HCT116 (cell line): Measurements from ENCODE around the gene HIGD1C. TPM values are rescaled to one million over a fixed set of nuclear protein-coding genes. Genes with fewer than 3 reads are reported as not detected.

Experiments
- ATAC-seq: fragments of 200-7000 bp; cut with Tn5 transposase; 2 replicates; pipeline ENCODE4 v1.9.1; 2020; ENCODE audit warnings: mild to moderate bottlenecking, moderate library complexity
- BruUV-seq: library from RNA; stranded (reverse); fragments of 400-500 nt; replicated peaks from 2 replicates; lab custom pipeline; 2021; lab: Mats Ljungman, UMichigan
- CTCF ChIA-PET: fragments of 300-600 bp; sonication (Branson Sonifier 250); formaldehyde crosslinking; loops from one replicate; lab custom pipeline; 2021; ENCODE audit warnings: antibody characterized with exemption; lab: Charles Lee
- POLR2A ChIA-PET: fragments of 300-600, 350-600 bp; sonication (Branson Sonifier 250); formaldehyde crosslinking; loops from one replicate; lab custom pipeline; 2021; ENCODE audit warnings: antibody characterized with exemption; lab: Charles Lee
- RAD21 ChIA-PET, 2 experiments: fragments of 300-600 bp; sonication (Branson Sonifier 250); formaldehyde crosslinking; loops; one replicate each; lab custom pipeline; 2023; ENCODE audit warnings: low total read pairs in 2 of 2; ENCODE audit not compliant: uncharacterized antibody in 2 of 2, unreplicated experiment in 2 of 2, low non-redundant PET in 1 of 2; lab: Charles Lee
- DNase-seq: peaks from one replicate; pipeline ENCODE4 v3.0.0-alpha.2; 2010; ENCODE audit warnings: low read depth, low spot score
- H2AFZ ChIP-seq: fragments of 200-600 bp; shearing (Covaris generic), sonication (generic); 2 replicates; pipeline ENCODE4 v1.6.1; 2017; ENCODE audit warnings: low read depth, mixed run types, mixed read lengths, antibody characterized with exemption, low read length; ENCODE audit not compliant: poor library complexity, severe bottlenecking
- H3K27ac ChIP-seq: 2 replicates; pipeline ENCODE4 v1.5.1; 2012; ENCODE audit warnings: low read depth, low read length
- H3K27me3 ChIP-seq: fragments of 200-600 bp; sonication (generic); 2 replicates; pipeline ENCODE4 v1.6.1; 2016; ENCODE audit warnings: mixed run types, low read length, mixed read lengths; ENCODE audit not compliant: insufficient read depth
- H3K36me3 ChIP-seq, 2 experiments: fragments of 200-500 bp in 1 of 2; fragments of 200-600 bp in 1 of 2; sonication (Bioruptor generic) in 1 of 2; sonication (generic) in 1 of 2; 2 replicates each; pipeline versions ENCODE4 v1.5.1 to v1.6.1; 2014 to 2016; ENCODE audit warnings: low read length in 2 of 2, inconsistent platforms in 1 of 2, mixed read lengths in 1 of 2, mixed run types in 1 of 2; ENCODE audit not compliant: insufficient read depth in 2 of 2, control insufficient read depth in 1 of 2
- H3K4me1 ChIP-seq, 2 experiments: fragments of 200-600 bp in 1 of 2; sonication (generic) in 1 of 2; 2 replicates each; pipeline versions ENCODE4 v1.5.1 to v1.6.1; 2012 to 2017; ENCODE audit warnings: low read length in 2 of 2, inconsistent platforms in 1 of 2, mild to moderate bottlenecking in 1 of 2, mixed read lengths in 1 of 2, mixed run types in 1 of 2, moderate library complexity in 1 of 2; ENCODE audit not compliant: insufficient read depth in 2 of 2, control insufficient read depth in 1 of 2
- H3K4me2 ChIP-seq: fragments of 200-600 bp; sonication (generic); 2 replicates; pipeline ENCODE4 v1.6.1; 2017; ENCODE audit warnings: mixed run types, low read length, mixed read lengths
- H3K4me3 ChIP-seq, 2 experiments: fragments of 200-600 bp in 1 of 2; sonication (generic) in 1 of 2; replicated peaks in 1 of 2; 2 replicates each; pipeline ENCODE4 v1.5.1; 2011 to 2016; ENCODE audit warnings: low read length in 2 of 2, control low read depth in 1 of 2, low read depth in 1 of 2, mild to moderate bottlenecking in 1 of 2, mixed read lengths in 1 of 2, mixed run types in 1 of 2
- H3K79me2 ChIP-seq: fragments of 200-600 bp; sonication (generic); 2 replicates; pipeline ENCODE4 v1.6.1; 2017; ENCODE audit warnings: mild to moderate bottlenecking, mixed run types, low read length, moderate library complexity, mixed read lengths; ENCODE audit not compliant: insufficient read depth
- H3K9ac ChIP-seq: fragments of 200-600 bp; sonication (generic); 2 replicates; pipeline ENCODE4 v1.6.1; 2016; ENCODE audit warnings: low read length, mixed read lengths
- H3K9me2 ChIP-seq: fragments of 200-600 bp; sonication (generic), shearing (Covaris generic); 2 replicates; pipeline ENCODE4 v1.6.1; 2017; ENCODE audit warnings: mixed run types, mild to moderate bottlenecking, moderate library complexity; ENCODE audit not compliant: insufficient read depth
- H3K9me3 ChIP-seq, 2 experiments: fragments of 200-500 bp in 1 of 2; fragments of 200-600 bp in 1 of 2; sonication (Bioruptor generic) in 1 of 2; sonication (generic) in 1 of 2; 2 replicates each; pipeline ENCODE4 v1.6.1; 2014 to 2017; ENCODE audit warnings: low read length in 2 of 2, mixed read lengths in 2 of 2, inconsistent platforms in 1 of 2, low read depth in 1 of 2, mild to moderate bottlenecking in 1 of 2, mixed run types in 1 of 2, moderate library complexity in 1 of 2; ENCODE audit not compliant: control insufficient read depth in 1 of 2, insufficient read depth in 1 of 2
- H4K20me1 ChIP-seq: fragments of 200-600 bp; sonication (generic), shearing (Covaris generic); 2 replicates; pipeline ENCODE4 v1.6.1; 2017; ENCODE audit warnings: mixed run types, mild to moderate bottlenecking, moderate library complexity; ENCODE audit not compliant: insufficient read depth
- CBX3 ChIP-seq: IDR thresholded peaks from 2 replicates; pipeline ENCODE4 v1.6.1; 2012; ENCODE audit warnings: low read depth
- CEBPB ChIP-seq: IDR thresholded peaks from 2 replicates; pipeline ENCODE4 v1.6.1; 2012; ENCODE audit warnings: low read depth
- EGR1 ChIP-seq: IDR thresholded peaks from 2 replicates; pipeline ENCODE4 v1.6.1; 2012; ENCODE audit warnings: low read depth
- ELF1 ChIP-seq: IDR thresholded peaks from 2 replicates; pipeline ENCODE4 v1.6.1; 2012; ENCODE audit warnings: low read depth, borderline replicate concordance
- EZH2 ChIP-seq: fragments of 200-600 bp; sonication (generic); IDR thresholded peaks from 2 replicates; pipeline ENCODE4 v1.6.1; 2017; ENCODE audit warnings: antibody characterized with exemption, mixed run types
- FOSL1 ChIP-seq: IDR thresholded peaks from 2 replicates; pipeline ENCODE4 v1.6.1; 2012; ENCODE audit warnings: low read depth
- JUND ChIP-seq: IDR thresholded peaks from 2 replicates; pipeline ENCODE4 v1.6.1; 2012
- POLR2A ChIP-seq: IDR thresholded peaks from 2 replicates; pipeline ENCODE4 v1.7.0; 2011; ENCODE audit warnings: borderline replicate concordance; ENCODE audit not compliant: insufficient read depth, insufficient read length; ENCODE audit errors: extremely low read depth
- RAD21 ChIP-seq: IDR thresholded peaks from 2 replicates; pipeline ENCODE4 v1.6.1; 2012; ENCODE audit warnings: low read depth, mild to moderate bottlenecking
- SIN3A ChIP-seq: IDR thresholded peaks from 2 replicates; pipeline ENCODE4 v1.6.1; 2012; ENCODE audit warnings: low read depth
- SP1 ChIP-seq: IDR thresholded peaks from 2 replicates; pipeline ENCODE4 v1.6.1; 2012; ENCODE audit warnings: low read depth
- SRF ChIP-seq: IDR thresholded peaks from 2 replicates; pipeline ENCODE4 v1.6.1; 2012; ENCODE audit warnings: low read depth
- YY1 ChIP-seq: IDR thresholded peaks from 2 replicates; pipeline ENCODE4 v1.6.1; 2011; ENCODE audit warnings: low read length, low read depth, moderate library complexity, mild to moderate bottlenecking; ENCODE audit not compliant: insufficient replicate concordance; ENCODE audit errors: extremely low read depth
- ZFX ChIP-seq: fragments of 450-650 bp; IDR thresholded peaks from 2 replicates; pipeline ENCODE4 v1.6.1; 2017
- ZNF274 ChIP-seq: fragments of 200-500 bp; sonication (Bioruptor generic); IDR thresholded peaks from 2 replicates; pipeline ENCODE4 v1.6.1; 2014; ENCODE audit warnings: mild to moderate bottlenecking, low read depth, low read length, inconsistent platforms
- intact Hi-C: fragments of 100-400 bp; cut with micrococcal nuclease; formaldehyde crosslinking; loops from 2 replicates; pipeline ENCODE4 v1.10.0; 2022
- total RNA-seq: library from RNA; stranded (reverse); gene quantifications from one replicate; pipeline ENCODE4 v1.2.1, GENCODE V29; 2021; ENCODE audit not compliant: unreplicated experiment
- TF ChIP-seq, protein P1 (sequence below): IDR thresholded peaks from 2 replicates; pipeline ENCODE4 v1.6.1; 2012
- TF ChIP-seq, protein P2 (sequence below): IDR thresholded peaks from 2 replicates; pipeline ENCODE4 v1.6.1; 2012
- TF ChIP-seq, protein P3 (sequence below): IDR thresholded peaks from 2 replicates; pipeline ENCODE4 v1.6.1; 2011; ENCODE audit warnings: mild to moderate bottlenecking, low read length, moderate library complexity; ENCODE audit not compliant: insufficient replicate concordance; ENCODE audit errors: extremely low read depth

The HIGD1C gene
- total RNA-seq, 1 experiment from 2014 or later = not detected

DNA sequence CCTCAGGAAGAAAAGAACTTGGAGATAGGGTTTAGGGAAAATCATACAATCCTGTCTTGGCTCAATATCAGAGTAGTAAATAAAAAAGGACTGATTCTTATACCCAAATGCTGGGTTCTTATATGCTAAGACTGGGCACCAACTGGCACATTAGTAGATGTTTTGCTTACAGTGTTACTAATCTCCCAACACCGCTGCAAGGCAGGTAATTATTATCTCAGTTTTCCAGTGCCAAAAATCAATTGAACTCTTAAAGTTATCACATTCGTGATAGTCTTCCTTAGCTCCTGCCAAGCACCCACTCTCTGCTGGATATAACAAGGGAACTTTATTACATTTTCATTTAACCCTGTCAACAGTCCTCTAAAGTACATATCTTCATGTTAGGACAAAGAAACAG, 25.0 kb upstream of the HIGD1C start:
- peaks cover 18 to 21% of the 10 kb centered on the region in 2 experiments; a peak in 3 of 4 replicates for H3K4me1 ChIP-seq
- CTCF ChIA-PET = no interaction called here
- no peaks in the 10 kb centered on the region for H3K9me3 ChIP-seq
- ATAC-seq (no peak), DNase-seq (no peak)
- no TSS peak for BruUV-seq
- no peaks in the 10 kb centered on the region for H3K36me3 ChIP-seq
- no peak overlapping the region for H3K9ac ChIP-seq
- H2AFZ ChIP-seq = no peak overlapping the region
- no peak overlapping the region for H3K4me3 ChIP-seq
- TF ChIP-seq RAD21 = no peak
- TF ChIP-seq CBX3 = no peak
- TF ChIP-seq SRF = no peak
- no peak for TF ChIP-seq ZFX
- no peak for TF ChIP-seq EGR1
- TF ChIP-seq SP1 = no peak
- no peak for TF ChIP-seq SIN3A
- TF ChIP-seq, protein P1, sequence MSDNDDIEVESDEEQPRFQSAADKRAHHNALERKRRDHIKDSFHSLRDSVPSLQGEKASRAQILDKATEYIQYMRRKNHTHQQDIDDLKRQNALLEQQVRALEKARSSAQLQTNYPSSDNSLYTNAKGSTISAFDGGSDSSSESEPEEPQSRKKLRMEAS = no peak
- no peak for TF ChIP-seq EZH2
- TF ChIP-seq POLR2A = no peak
- POLR2A ChIA-PET = no interaction called here
- RAD21 ChIA-PET = no interaction called here
- intact Hi-C loops = no loop called here
- H3K9me2 ChIP-seq = no peaks in the 10 kb centered on the region
- H3K79me2 ChIP-seq = no peaks in the 10 kb centered on the region
- H3K27ac ChIP-seq = no peak overlapping the region
- no peaks in the 10 kb centered on the region for H3K27me3 ChIP-seq
- H4K20me1 ChIP-seq = no peaks in the 10 kb centered on the region
- H3K4me2 ChIP-seq = no peak overlapping the region

DNA sequence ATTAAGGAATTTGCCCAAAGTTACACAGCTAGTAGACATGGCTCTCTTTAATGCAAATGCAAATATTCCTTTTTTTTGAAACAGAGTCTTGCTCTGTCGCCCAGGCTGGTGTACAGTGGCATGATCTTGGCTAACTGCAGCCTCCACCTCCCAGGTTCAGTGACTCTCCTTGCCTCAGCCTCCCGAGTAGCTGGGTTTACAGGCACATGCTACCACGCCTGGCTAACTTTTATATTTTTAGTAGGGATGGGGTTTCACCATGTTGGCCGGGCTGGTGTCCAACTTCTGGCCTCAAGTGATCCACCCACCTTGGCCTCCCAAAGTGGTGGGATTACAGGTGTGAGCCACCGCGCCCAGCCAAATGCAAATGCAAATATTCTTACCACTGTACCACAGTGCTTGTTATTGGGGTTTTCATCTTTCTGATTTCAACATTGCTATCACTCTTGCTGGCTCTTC, 24.5 kb upstream of the HIGD1C start:
- H3K79me2 ChIP-seq = no peaks in the 10 kb centered on the region
- ChIA-PET POLR2A (no interaction called here), RAD21 (no interaction called here), CTCF (no interaction called here)
- H3K36me3 ChIP-seq = no peaks in the 10 kb centered on the region
- H3K9ac ChIP-seq = no peak overlapping the region
- H3K4me1 ChIP-seq = peaks cover 18 to 21% of the 10 kb centered on the region in 2 experiments; a peak in 3 of 4 replicates
- H3K9me3 ChIP-seq = no peaks in the 10 kb centered on the region
- intact Hi-C loops = no loop called here
- DNase-seq (no peak), ATAC-seq (no peak)
- H4K20me1 ChIP-seq = no peaks in the 10 kb centered on the region
- H2AFZ ChIP-seq = no peak overlapping the region
- no peak overlapping the region for H3K27ac ChIP-seq
- BruUV-seq = no TSS peak
- H3K27me3 ChIP-seq = no peaks in the 10 kb centered on the region
- H3K4me2 ChIP-seq = no peak overlapping the region
- H3K4me3 ChIP-seq = no peak overlapping the region
- no peaks in the 10 kb centered on the region for H3K9me2 ChIP-seq
- no peak for TF ChIP-seq JUND
- no peak for TF ChIP-seq SP1
- no peak for TF ChIP-seq ELF1
- TF ChIP-seq FOSL1 = no peak
- TF ChIP-seq, protein P2, sequence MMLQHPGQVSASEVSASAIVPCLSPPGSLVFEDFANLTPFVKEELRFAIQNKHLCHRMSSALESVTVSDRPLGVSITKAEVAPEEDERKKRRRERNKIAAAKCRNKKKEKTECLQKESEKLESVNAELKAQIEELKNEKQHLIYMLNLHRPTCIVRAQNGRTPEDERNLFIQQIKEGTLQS = no peak
- TF ChIP-seq, protein P3, sequence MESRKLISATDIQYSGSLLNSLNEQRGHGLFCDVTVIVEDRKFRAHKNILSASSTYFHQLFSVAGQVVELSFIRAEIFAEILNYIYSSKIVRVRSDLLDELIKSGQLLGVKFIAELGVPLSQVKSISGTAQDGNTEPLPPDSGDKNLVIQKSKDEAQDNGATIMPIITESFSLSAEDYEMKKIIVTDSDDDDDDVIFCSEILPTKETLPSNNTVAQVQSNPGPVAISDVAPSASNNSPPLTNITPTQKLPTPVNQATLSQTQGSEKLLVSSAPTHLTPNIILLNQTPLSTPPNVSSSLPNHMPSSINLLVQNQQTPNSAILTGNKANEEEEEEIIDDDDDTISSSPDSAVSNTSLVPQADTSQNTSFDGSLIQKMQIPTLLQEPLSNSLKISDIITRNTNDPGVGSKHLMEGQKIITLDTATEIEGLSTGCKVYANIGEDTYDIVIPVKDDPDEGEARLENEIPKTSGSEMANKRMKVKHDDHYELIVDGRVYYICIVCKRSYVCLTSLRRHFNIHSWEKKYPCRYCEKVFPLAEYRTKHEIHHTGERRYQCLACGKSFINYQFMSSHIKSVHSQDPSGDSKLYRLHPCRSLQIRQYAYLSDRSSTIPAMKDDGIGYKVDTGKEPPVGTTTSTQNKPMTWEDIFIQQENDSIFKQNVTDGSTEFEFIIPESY = no peak
- TF ChIP-seq, protein P1 = no peak
- TF ChIP-seq EZH2 = no peak
- no peak for TF ChIP-seq ZNF274
- no peak for TF ChIP-seq CBX3
- no peak for TF ChIP-seq CEBPB
- no peak for TF ChIP-seq YY1
- TF ChIP-seq POLR2A = no peak
- no peak for TF ChIP-seq SRF
- TF ChIP-seq ZFX = no peak
